ENCODE measurements around the gene FADS3.
"Not testable (repeated sequence)": the region's sequence is repeated elsewhere in the genome, so short reads cannot be mapped to it uniquely, and the experiment has no call there.

The FADS3 gene

DNA sequence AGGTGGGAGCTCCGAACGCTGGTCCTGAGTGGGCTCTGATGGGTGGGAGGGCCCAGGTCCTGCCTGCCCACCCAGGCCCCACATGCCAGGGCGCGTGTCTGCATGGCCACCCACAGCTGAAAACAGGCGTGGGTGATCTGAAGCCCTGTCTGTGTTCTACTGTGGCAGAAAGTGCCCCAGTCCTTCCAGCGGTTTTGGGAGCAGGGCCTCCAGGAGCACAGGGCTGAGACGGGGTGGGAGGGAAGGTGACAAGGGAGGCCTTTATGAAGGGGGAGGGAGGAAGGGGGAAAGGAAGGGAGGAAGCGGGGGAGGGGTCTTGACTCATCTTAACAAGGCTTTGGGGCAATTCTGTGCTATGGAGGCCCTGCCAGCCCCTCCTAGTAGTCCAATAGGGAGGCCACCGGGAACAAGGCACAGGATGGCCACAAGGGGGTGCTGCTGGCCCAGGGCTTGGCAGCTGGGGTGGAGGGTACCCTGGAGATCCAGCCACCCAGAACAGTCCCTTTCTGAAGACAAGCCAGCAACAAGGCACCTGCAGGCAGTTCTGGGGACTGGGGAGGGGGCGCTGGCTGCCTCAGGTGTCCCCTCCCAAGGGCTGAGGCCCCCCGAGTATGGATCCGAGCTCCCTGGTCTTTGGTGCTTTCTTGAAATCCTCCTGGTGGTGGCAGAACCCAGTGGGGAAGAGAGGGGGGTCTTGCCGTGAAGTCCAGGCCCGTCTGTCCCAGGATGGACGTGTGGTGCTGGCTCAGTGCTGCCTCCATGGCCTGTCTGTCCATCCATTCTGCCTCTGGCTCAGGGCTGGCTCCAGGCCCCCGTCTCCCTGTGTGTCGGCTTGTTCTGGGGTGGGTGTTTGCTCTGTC, 6.3 kb upstream of the FADS3 start:
- DNase-seq (ENCODE audit: low read depth) = peak; percentile 65

DNA sequence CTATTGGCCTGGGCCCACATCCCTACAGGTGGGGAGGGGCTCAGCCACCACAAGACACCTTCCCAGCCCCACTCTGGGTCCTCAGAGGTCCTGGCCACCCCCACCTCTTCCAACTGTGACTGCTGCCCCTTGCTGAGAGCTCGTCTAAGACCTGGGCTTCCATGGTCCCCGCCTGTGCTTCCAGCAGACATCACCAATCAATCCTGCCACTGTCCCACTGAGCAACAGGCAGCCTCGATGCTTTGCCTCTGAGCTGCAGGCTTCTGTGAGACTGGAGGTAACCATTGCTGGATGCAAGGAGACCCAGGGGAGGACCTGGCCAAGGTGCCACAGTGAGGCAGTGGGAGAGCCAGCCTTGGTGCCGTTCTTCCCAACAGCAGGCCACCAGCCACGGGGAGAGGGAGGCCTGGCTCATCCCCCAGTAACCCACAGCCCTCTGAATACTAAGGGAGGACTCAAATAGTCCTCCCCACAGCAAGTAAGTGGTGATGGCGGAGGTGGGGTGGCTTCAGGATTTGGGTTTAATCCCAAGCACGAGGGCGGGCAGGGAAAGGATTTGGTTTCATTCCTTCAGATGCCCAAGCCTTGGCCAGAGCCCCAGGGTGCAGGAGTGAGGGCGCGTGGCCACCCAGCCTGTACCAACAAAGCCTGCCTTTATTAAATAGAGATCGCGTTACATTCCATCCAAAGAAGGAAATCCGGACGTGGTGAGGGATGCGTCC, 5.5 kb upstream of the FADS3 start:
- no peak for DNase-seq (ENCODE audit: low read depth)

DNA sequence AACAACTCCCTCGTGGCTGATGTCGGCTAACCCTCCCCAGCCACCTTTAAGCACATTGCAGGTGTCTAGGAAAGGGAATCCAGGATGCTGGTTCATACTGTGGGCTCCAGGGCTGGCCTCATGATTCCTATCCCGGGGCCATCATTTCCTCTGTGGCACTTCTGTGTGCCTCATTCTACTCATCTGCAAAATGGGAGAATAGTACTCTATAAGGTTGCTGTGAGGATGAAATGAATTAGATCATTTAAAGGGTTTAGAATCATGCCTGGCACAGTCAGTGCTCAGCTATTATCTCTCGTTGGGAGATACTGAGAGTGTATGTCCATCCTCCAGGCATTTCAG, 4.3 kb upstream of the FADS3 start:
- no peak for DNase-seq (ENCODE audit: low read depth)

DNA sequence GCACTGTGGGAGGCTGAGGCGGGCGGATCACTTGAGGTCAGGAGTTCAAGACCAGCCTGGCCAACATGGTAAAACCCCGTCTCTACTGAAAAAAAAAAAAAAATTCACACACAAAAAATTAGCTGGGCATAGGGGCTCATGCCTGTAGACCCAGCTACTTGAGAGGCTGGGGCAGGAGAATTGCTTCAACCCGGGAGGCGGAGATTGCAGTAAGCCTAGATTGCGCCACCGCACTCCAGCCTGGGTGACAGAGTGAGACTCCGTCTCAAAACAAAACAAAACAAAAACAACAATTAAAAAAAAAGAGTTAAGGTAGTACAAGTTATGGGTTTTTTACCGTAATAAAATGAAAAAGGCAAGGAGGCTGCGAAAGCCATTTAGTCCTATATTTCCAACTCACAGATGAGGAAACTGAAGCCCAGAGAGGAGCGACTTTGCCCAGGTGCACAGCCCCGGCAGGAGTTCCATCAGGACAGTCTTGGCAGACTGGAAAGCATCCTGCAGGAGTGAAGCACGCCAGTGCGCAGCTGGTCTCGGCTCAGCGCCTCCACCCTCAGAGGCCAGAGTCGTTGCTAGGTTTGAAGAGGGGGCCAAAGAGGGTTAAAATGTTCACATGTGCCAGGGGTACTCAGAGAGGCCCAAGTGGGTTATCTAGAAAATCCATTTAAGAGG, 3.8 kb upstream of the FADS3 start:
- DNase-seq (ENCODE audit: low read depth) = no peak

DNA sequence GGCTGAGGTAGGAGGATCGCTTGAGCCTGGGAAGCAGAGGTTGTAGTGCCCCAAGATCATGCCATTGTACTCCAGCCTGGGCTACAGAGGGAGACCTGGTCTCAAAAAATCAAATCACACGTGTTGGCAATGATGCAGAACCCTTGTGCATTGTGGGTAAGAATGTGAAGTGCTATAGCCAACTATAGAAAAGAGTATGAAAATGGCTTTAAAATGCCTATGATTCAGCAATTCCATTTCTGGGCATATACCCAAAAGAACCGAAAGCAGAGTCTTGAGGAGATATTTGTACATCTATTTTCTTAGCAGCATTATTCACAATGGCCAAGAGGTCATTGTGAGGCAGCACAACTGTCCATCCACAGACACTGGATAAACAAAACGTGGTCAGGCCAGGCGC, 2.6 kb upstream of the FADS3 start:
- no peak for DNase-seq (ENCODE audit: low read depth)

DNA sequence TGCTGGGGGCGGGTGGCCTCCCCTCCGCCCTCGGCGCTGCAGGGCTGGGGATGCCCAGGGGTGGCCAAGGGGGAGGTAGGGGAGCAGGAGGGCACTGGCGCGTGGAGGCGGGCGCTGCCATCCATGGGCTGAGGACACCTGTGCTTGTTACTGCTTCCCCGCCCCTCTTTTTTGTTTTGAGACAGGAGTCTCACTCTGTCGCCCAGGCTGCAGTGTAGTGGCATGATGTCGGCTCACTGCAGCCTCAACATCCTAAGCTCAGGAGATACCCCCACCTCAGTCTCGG, 683 bp upstream of the FADS3 start:
- DNase-seq (ENCODE audit: low read depth) = no peak

DNA sequence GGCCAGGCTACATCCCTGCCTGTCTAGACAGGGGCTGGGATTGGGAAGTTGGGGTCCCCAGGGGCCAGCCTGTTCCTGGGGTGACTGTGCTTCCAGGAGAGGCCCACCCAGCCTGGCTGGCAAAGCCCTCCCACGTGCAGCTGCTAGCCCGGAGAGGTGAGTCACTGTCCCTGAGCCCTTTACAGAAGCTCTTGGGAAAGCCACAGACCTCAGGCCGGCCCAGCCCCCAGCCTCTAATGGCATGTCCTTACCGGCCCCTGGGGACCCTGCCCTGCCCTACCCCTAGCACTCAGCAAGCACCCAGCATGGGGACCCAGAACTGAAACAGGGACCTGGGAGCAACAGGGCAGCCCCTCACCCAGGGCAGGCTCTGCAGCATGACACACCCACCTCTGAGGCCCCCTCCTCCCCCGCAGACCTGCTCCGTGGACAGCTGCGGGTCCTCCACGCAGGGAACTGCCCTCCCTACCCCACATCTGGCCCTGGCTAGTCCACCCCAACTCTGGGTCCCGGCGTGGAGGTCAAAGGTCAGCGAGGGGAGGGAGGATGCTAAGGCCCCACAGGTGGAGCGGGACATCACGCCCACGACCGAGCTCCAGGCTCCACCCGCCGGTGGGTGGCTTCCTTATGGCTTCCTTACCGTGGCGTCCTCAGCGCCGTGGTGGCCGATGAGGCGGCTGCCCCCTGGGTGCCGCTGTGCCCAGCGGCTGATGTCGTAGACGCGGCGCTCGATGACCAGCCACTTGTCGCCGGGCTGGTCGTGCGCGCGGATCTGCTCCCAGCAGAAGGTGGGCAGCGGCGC, 615 bp downstream of the FADS3 start:
- DNase-seq (ENCODE audit: low read depth) = no peak

DNA sequence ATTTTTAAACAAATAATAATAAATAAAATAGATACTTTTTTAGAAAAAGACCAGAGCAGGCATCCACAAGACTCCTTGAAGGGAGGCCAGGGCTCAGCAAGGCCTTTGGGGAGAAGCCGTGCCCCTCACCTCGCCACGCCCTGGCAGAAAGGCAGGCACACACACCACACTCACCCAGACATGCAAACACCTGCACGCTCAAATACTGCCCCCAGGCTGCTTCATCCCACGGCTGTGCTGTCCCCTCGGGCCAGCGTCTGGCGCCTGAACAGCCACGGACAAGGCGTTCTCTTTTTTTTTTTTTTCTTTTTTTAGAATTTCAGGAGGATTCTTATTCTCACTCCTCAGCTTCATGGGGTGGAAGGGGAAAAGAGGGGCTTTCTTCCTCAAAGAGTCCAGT, 1.5 kb downstream of the FADS3 start:
- no peak for DNase-seq (ENCODE audit: low read depth)

DNA sequence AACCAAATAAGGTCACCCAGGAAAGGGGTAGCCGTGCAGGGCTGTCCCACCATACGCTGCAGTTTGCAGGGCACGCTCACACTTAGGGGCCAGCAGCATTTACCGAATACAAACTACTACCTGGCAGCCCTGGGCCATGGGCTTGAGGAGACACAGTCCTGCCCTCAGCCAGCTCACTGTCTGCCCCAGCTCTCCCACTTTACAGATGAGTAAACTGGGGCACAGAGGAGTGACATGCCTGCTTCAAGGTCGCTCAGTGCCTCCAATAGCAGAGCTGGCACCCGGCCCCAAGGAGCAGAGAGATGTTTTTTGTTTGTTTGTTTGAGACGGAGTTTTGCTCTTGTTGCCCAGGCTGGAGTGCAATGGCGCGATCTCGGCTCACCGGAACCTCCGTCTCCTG, 2.8 kb downstream of the FADS3 start:
- DNase-seq (ENCODE audit: low read depth) = no peak

DNA sequence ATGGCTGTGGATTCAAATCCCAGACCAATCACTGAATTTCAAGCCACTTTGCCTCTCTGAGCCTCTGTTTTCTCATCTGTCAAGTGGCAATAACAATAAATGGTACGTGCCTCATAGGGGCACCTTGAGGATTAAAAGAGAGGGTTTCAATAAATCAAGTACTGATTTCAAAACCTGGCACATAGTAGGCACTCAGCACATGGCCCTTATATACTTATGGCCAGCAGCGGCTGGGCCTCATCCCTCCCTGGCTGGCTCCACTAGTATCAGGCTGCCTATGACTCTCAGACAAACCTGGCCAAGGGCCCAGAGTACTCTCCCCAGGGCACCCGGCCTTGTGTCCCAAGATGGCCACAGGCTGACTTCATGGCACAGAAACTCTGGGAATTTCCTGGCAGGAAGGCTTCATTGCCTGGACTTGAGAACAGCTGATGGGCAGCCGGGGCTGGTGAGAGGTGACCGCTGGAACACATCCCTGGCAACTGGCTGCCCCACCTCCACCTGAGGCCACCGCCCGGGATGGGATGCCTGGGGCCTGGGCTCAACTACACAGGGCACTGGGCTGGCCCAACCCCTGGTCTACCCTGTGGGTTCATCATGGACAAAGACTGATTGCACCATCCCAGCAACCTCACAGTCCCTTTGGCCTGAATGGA, 3.4 kb downstream of the FADS3 start:
- no peak for DNase-seq (ENCODE audit: low read depth)

DNA sequence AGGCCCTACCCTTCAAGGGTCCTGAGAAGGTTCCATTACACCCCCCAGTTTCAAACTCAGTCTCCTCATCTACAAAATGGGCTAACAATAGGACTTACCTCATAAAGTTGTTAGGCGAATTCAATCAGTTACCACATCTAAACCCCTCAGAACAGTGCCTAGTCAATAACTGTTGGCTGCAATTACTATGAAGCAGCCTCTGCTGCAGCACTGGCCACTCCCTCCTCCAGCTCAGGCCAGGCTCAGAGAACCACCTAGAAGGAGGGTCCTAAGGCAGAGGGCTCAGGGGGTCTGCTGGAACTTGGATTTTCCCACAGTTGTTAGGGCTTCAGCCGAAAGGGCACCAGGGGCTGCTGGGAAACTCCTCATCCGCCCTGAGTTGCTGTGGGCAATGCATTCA, 4.7 kb downstream of the FADS3 start:
- DNase-seq (ENCODE audit: low read depth) = no peak

DNA sequence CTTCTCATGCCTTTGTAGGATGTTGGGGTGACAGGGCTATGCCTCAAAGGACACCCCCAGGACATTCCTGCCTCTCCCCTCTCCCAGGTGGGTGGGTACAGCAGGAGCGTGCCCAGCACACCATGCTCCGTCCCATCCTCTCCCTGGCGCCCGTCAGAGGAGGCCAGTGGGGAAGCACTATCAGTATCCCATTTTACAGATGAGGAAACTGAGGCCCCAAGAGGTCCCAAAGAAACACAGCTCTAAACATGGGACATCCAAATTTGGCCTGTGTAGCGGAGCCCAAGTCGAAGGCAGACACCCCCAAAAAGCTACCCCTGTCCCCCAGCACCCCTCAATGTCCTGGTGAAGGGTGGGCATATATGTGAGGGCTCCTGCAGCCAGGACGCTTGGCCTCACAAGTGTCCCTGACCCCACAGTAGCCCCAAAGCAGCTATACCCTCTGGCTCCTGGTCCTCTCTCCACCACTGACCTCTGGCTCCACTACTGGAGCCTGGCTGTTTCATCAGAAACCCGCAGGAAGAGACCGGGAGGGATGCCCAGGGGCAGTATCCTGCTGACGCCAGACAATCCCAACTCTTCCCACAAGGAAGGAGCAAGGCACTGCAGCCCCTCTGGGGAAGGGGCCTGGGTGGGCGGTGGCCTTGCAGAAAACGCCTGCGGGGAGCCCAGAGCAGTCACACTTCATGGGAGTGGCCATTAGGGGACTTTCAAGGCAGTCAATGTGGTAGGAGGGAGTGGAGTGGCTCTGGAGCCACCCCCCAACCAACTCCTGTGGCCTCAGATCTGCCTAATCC, 5.4 kb downstream of the FADS3 start:
- DNase-seq (ENCODE audit: low read depth) = no peak

DNA sequence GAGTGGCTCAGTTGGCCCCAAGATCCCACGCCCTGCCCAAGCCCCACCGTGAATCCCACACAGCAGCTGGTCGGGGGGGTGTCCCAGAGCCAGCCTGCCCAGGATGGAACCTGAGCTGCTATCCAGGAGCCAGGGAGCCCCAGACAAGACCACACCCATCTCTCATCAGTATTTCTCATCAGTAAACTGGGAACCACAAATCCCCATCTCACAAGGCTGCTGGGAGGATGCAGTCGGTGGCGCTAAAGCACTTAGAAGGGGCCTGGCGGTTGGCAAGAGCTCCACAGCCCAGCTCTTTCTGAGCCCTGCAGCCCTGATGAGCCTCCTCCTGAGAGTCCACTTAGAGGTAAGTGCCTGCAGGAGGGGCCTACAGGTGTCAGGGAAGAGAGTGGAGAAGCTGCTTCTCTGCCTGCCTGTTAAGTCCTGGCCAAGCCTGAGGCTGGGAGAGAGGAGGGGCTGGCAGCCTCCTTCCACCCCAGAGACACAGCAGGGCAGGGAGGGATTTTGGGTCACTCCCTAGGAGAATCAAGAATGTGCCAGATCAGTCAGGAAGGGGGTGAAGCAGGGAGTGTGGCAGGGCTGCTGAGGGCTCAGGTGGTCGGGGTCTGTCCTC, 6.1 kb downstream of the FADS3 start:
- DNase-seq (ENCODE audit: low read depth) = no peak

DNA sequence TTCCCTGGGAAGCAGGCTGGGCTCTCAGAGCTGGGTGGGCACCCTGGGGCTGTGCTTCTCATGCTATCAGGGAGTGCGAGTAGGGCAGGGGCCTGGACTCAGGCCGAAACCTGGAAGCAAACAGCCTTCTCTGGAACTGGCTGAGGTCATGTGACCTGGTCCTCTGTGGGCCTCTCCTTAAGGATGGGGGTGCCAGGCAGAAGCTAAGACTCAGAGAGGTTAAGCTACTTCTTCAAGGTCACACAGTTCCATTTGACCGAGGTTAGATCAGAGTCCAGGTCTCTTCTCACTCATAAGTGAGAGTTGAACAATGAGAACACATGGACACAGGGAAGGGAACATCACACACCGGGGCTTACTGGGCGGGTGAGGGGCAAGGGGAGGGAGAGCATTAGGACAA, 7.4 kb downstream of the FADS3 start:
- no peak for DNase-seq (ENCODE audit: low read depth)

DNA sequence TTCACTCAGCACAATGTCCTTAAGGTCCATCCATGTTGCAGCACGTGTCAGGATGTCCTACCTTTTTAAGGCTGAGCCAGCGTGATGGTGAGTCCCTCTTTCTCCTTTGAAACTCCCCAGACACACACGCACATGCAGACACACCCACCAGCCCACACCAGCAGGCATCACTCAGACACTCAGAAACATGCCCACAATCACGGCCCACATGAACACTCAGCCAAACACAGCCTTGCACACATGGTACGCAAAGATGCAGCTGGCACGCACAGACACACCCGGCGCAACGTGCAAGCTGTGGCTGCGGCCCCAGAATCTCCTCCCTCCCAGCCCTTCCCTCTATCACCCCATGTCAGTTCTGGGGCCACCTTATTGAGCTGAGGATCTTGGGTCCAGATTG, 8.0 kb downstream of the FADS3 start:
- no peak for DNase-seq (ENCODE audit: low read depth)

DNA sequence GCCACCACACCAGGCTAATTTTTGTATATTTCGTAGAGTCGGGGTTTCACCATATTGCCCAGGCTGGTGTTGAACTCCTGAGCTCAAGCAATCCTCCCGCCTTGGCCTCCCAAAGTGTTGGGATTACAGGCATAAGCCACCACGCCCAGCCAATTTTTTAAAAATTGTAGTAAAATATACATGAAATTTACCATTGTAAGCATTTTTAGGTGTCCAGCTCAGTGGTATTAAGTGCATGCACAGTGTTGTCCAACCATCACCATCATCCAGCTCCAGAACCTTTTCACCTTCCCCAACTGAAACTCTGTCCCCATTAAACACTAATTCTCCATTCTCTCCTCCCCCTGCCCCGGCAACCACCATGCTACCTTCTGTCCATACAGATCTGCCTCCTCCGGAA, 8.5 kb downstream of the FADS3 start:
- no peak for DNase-seq (ENCODE audit: low read depth)

DNA sequence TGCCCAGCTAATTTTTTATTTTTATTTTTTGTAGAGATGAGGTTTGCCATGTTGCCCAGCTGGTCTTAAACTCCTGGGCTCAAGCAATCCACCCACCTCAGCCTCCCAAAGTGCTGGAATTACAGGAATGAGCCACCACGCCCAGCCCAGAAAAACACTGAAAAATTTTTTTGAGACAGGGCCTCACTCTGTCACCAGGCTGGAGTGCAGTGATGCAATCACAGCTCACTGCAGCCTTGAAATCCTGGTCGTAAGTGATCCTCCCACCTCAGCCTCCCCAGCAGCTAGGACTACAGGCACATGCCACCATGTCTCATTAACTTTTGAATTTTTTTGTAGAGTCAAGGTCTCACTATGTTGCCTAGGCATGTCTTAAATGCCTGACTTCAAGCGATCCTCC, 9.1 kb downstream of the FADS3 start:
- not testable (repeated sequence) for DNase-seq (ENCODE audit: low read depth)

DNA sequence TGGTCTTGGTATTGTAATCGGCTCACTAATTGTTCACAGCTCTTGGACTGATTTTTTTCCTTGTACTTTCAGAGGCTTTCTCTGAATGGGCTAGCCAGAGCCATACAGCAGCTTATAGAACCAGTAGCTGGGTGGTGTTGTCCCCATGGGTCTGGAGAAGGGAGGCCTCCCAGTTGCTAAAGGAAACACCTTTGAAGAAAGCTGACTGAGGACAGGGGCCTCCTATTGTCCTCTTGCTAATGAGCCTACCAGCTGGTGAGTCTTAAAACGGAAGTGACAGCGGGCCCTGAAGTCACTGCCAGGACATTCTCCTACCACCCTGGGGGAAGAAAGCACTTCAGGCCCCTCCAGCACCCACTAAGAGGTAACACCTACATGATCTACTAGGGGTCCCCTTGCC, 9.9 kb downstream of the FADS3 start:
- DNase-seq (ENCODE audit: low read depth) = no peak

DNA sequence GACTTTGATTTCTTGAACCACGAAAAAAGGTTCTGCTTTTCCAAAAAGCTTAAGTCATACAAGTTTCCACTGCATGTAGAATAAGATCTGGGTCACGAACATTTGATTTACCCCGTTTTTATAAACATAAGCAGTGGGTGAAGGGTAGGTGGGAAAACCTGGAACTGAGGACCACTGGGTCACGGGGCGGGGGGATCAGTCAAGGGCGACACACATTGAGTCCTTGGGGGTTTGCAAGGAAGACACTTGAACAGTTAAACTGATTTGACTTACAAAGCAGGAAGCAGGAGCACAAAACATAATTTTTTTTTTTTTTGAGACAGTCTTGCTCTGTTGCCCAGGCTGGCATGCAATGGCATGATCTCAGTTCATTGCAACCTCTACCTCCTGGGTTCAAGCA, 10.9 kb downstream of the FADS3 start:
- DNase-seq (ENCODE audit: low read depth) = no peak

DNA sequence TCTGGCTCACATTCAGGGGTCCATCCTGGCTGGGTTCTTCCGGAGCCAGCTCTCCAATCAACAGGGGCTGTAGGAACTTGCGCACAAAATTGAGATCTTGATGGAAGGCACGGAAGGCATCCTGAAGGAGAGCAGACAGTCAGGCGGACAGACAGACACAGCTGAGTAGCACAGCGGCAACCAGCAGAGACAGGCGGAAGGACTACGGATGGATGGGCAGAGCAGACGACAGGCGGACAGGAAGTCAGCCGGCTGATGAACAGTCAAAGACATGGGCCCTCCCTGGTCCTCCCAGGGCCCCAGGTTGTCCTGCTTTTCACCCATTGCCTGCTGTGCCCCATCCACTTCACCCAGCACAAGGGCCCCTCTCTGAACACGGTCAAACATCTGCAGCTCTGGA, 11.3 kb downstream of the FADS3 start:
- no peak for DNase-seq (ENCODE audit: low read depth)

DNA sequence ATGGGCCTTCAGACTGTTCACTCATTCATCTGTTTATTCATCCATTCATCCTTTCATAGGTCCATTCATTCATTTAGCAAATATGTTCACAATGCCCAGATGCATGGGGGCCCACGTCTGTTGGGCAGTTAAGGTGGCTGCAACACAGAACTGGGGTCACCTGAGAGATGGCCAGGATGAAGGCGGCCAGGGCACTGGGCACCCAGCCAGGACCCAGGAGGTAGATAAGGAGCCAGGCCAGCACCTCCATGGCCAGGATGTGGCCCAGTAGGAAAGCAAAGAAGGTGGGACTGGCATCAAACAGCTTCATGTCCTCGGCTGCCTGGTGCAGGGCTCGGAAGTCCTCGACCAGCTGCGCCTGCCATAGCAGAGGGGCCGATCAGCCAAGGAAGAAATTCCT, 12.2 kb downstream of the FADS3 start:
- DNase-seq (ENCODE audit: low read depth) = no peak

All from stimulated activated CD8-positive, alpha-beta memory T cell treated with anti-CD3 and anti-CD28 coated beads, Interleukin-12 subunit alpha, Interleukin-12 subunit beta, amount 100 ng/mL, for 1 hour (primary cell).